ENCODE data around the gene ATP5MC3.

The ATP5MC3 gene

DNA sequence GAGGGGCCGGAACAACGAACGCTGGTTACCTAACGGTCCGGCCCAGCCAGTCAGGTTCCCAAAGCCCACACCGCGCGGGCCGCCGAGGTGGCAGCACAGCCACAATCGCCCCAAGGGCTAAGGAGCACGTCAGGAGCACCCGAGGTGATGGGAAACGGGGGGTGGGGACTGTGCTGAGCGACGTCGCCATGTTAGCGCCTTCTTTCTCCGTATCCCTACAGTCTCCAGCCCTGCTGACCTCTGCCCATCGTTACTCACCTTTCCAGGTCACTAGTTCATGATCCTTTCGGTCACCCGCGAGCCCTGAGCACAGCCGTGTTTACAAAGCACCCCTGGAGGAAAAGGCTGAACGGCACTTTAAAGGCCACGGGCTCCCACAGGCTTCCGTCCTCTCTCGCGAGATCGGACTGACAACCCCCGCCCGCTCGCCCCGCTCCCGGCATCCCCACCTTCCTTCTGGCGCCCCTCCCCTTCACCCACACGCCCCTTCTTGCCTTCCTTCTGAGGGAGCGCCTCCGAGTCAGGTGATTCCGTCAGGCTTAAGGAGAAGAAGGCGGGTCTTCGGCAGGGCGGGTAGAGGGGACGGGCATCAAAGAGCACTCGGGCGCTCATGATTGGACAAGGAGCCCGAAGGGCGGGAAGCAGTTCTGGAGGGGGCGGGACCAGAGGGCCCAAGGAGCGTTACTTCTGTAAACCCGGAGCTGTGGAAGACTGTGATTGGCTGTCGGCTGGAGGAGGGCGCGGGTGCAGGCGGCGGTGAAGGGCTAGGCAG is 13.5 kb downstream of the ATP5MC3 start, which contains the start of gene ATF2:
Gene ATF2, minus strand, starts transcription at position 412 of the 772 bp plus-strand sequence. CDS start 31,760 bp downstream, outside the sequence.
- DNase-seq = peak; percentile 99

GRCh38 chr2:175167076-175167791 is 14.3 kb downstream of the ATP5MC3 start:
- no peak for DNase-seq

DNA sequence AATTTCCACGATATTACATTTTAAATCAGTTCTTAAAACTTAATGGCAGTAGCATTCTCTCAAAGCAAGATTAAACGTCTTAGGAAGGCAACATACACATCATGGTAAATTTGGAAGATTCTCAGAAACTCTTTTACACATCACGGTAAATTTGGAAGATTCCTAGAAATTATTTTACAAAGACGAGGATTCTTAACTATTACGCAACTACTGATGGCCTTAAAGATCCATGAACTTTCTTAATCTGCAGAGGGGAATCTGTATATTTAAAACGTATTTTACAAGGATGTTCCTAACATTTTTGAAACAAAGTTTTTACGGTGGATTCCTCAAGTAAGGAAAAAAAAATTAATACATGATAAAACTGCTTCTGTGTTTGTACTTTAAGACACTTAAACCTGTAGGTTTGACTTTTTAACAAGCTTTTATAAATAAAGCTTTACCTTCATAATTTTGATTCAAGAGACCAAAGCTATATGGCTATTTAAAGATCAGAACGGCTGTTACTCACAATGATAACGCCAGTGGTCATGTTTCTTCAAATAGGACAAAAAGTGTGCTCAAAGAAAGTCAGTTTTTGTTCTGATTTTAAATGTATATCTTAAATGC is 15.2 kb downstream of the ATP5MC3 start:
- no peak for DNase-seq

GRCh38 chr2:175164235-175164634 is 17.3 kb downstream of the ATP5MC3 start:
- DNase-seq = no peak

DNA sequence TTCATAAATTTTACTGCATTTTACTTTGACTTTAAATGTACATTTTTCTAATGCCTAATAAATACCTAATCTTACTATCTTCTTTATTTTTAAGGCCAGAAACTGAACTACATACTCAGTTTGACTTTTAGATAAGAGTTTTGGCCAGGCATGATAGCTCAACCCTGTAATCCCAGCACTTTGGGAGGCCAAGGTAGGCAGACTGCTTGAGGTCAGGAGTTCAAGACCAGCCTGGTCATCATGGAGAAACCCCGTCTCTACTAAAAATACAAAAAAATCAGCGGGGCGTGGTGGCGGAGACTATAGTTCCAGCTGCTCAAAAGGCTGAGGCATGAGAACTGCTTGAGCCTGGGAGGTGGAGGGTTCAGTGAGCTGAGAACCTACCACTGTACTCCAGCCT is 22.6 kb downstream of the ATP5MC3 start:
- DNase-seq = no peak

DNA sequence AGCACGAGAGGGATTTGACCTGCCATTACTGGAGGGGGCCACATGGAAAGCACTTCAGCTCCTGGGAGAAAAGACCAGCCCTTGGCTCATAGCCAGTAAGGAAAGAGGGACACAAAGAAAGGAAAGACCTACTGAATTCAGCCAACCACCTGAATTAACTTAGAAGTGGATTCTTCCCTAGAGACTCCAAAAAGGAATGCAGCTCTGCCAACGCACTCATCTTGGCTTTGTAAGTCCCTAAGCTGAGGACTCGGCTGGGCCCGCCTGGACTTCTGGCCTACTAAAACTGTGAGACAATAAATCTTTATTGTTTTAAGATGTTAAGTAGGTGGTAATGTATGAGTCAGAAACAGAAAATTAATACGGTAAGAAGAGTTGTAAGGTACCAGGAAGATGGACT is 25.0 kb downstream of the ATP5MC3 start:
- no peak for DNase-seq

GRCh38 chr2:175154661-175155082 is 26.8 kb downstream of the ATP5MC3 start:
- DNase-seq = peak; percentile 83

GRCh38 chr2:175152242-175152641 is 29.3 kb downstream of the ATP5MC3 start:
- DNase-seq = peak; percentile 62

DNA sequence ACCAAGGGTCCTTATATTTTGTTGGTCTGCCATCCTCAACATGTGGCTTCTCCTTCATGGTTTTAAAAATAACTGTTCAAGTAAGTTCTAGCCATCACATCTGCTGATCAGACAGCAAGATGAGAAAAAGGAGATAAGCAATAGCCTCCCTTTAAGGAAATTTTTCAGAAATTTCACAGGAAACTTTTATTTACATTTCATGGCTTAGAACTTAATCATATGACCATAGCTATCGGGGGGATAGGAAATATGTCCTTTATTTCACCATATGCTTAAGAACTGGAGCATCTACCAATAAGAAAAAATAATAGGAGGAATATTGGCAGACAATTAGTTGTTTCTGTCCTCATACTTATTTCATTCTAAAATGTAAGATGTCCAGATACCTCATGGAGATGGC is 29.7 kb downstream of the ATP5MC3 start:
- DNase-seq = no peak

GRCh38 chr2:175147186-175147585 is 34.3 kb downstream of the ATP5MC3 start:
- no peak for DNase-seq

DNA sequence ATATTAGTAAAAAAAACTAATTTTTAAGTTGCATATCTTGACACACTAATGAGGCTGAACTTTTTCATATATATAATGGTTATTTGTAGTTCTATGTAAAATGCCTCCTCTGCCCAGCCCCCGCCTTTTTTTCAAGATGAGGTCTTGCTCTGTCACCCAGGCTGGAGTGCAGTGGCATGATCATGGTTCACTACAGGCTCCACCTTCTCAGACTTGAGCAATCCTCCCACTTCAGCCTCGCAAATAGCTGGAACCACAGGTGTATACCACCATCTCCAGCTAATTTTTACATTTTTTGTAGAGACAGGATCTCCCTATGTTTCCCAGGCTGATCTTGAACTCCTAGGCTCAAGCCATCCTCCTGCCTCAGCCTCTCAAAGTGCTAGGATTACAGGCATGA is 37.8 kb downstream of the ATP5MC3 start:
- DNase-seq = no peak

DNA sequence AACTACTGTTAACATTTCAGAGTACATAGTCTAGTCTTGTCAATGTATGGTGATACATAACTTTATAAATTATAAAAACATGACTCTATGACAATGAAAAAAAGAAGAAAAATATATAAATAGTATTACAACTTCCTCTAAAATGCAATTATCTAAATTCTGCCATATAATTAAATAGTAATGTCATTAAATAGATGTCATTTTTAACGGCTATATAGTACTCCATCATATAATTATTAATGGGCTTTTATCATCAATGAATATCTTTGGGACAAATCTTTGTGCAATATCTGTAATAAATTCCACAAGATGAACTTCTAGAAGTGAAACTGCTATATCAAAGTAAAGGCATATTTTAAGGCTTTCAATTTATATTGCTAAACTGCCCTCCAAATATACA is 38.3 kb downstream of the ATP5MC3 start:
- no peak for DNase-seq

DNA sequence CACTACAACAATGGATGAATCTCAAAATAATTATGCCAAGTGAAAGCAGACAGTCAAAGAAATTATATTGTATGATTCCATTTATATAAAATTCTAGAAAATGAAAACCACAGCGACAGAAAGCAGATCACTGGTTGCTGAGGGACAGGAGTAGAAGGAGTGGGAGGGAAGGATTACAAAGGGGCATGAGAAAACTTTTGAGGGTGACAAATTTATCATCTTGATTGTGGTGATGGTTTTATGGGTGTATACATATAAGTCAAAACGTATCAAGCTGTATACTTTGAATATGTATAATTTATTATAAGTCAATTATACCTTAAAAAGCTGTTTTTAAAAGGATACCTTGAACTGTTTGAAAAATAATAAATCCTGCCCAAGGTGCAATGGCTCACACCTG is 41.2 kb downstream of the ATP5MC3 start:
- no peak for DNase-seq

DNA sequence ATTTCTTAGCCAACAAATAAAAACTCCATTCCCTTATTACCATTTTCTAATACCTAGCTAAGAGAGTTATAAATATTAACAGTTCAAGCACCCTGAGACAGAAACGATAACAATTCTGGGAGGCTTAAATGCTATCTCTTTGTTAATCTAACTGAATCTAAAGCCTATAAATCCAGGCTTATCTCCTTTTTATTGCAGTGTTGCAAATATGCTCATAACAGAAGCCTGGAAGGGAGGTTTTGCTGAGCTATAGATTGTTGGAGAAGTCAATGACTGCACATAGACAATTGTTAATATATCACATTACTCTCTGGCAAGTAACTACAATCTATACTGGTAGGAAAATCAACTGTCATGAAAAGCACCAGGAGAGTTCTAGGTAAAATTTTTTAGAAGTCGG is 43.7 kb downstream of the ATP5MC3 start:
- DNase-seq = no peak

DNA sequence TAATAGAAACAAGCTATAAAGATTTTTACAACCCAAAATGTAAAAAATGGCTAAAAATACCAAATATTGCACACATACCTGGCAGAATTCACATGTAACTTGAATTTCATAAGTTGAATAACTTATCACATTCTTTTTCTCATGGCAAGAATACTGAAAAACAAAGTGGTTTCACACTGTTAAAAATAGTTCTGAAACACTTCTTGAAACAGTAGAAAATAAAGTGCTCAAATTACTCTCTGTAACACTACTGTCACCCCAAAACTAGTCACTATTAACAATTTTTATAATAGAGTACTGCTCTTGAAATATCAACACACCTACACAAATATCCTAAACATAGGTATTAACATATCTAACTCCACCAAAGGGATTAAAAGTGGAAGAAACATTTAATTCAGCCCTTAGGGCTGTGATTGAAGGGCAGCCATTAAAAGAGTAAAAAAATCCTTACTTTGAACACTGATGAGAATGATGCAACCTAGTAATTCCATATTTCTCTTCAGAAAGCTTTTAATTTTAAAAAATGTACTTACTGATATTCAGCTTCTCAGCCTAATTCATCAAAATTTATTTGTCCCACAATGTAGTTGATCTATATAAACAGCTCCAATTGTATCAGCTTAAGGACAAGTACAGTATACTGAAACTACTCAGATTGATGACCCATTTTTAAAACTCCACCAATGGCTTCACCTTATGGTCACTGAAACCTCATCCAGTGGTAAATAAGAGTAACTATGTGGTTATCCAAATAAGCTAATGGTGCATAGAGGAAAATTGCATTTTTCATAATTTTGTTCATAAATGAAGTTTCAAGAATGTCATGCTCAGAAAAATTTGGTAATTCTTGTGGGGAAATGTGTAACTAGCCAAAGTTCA is 44.9 kb downstream of the ATP5MC3 start:
- DNase-seq = no peak

GRCh38 chr2:175135862-175136261 is 45.6 kb downstream of the ATP5MC3 start:
- no peak for DNase-seq

DNA sequence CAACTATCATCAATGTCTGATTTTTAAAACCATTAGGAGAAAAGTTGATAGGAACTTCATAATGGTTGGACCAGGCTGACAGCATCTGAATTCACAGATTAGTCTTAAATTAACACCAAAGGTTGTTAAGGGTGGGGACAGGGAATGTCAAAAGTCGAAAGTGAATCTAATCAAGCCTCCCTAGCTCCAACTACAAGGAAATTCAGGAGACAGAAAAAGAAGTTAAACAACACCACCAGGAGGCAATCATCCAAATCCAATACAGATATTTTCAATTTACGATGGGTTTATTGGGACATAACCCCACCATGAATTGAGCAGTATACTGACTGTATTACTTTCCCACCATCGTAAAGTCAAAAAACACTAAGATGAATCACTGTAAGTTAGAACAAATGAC is 46.3 kb downstream of the ATP5MC3 start:
- no peak for DNase-seq

- DNase-seq = no peak
Measured at GRCh38 chr2:175131252-175131651, 50.3 kb downstream of the ATP5MC3 start.

DNA sequence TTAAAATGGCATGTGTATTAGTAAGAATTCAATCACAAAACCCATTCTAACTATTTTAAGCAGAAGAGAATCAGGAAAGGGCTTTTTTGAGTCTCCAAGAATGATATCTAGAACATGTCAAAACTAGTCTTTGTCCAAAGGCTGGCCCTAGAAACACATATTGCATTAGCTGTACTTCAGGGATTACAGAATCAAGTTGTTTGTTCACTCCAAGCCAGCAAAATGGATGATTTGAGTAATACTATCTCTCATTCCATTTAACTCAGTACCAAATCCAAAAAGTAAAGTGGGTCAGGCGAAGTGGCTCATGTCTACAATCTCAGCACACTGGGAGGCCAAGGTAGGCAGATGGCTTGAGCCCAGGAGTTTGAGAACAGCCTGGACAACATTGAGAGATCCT is 54.8 kb downstream of the ATP5MC3 start:
- no peak for DNase-seq
